Lung (tissue), 12 donors: Measurements from ENCODE around the gene GNAI2. TPM values are rescaled to one million over a fixed set of nuclear protein-coding genes. Genes with fewer than 3 reads are reported as not detected.
A peak's percentile ranks its signal among the peaks of the same experiment; 100 is the strongest.

Experiments
- ATAC-seq: fragments of 200-7000 bp; cut with Tn5 transposase; one replicate; pipeline ENCODE4 v1.9.1; 2020; ENCODE audit warnings: moderate number of reproducible peaks; ENCODE audit not compliant: insufficient read depth, low FRiP score
- DNase-seq, 3 donors: peaks; one replicate each; pipeline ENCODE4 v3.0.0-alpha.2; 2013 to 2017
- H3K27ac ChIP-seq, 2 donors: one replicate each; pipeline ENCODE4 v1.5.1; 2013; ENCODE audit warnings: mild to moderate bottlenecking in 2 of 2, moderate library complexity in 2 of 2, control low read depth in 1 of 2, inconsistent platforms in 1 of 2, low read depth in 1 of 2, low read length in 1 of 2
- H3K27me3 ChIP-seq, 3 donors: one replicate each; pipeline ENCODE4 v1.5.1; 2013; ENCODE audit warnings: low read length in 2 of 3; ENCODE audit not compliant: control insufficient read depth in 3 of 3, insufficient read depth in 3 of 3
- H3K36me3 ChIP-seq, 4 donors: one replicate each; pipeline ENCODE4 v1.5.1; 2013; ENCODE audit warnings: low read length in 4 of 4, mild to moderate bottlenecking in 1 of 4, moderate library complexity in 1 of 4; ENCODE audit not compliant: control insufficient read depth in 4 of 4, insufficient read depth in 4 of 4
- H3K4me1 ChIP-seq, 5 donors: one replicate each; pipeline ENCODE4 v1.5.1; 2013; ENCODE audit warnings: low read length in 5 of 5, mild to moderate bottlenecking in 2 of 5, moderate library complexity in 1 of 5; ENCODE audit not compliant: control insufficient read depth in 5 of 5, insufficient read depth in 5 of 5
- H3K4me3 ChIP-seq: one replicate; pipeline ENCODE4 v1.5.1; 2013; ENCODE audit warnings: mild to moderate bottlenecking, control low read depth, moderate library complexity
- H3K9ac ChIP-seq, 2 donors: one replicate each; pipeline ENCODE4 v1.5.1; 2013; ENCODE audit warnings: low read length in 2 of 2, control low read depth in 1 of 2; ENCODE audit not compliant: insufficient read depth in 1 of 2
- H3K9me3 ChIP-seq, 4 donors: one replicate each; pipeline ENCODE4 v1.5.1; 2013; ENCODE audit warnings: low read length in 3 of 4, mild to moderate bottlenecking in 1 of 4, moderate library complexity in 1 of 4; ENCODE audit not compliant: control insufficient read depth in 4 of 4, insufficient read depth in 3 of 4
- CTCF ChIP-seq: IDR thresholded peaks from 2 replicates; pipeline ENCODE4 v1.5.1; 2012; ENCODE audit warnings: mild to moderate bottlenecking; ENCODE audit errors: control extremely low read depth, extremely low read depth
- WGBS, 2 donors: extraction: QIAGEN DNeasy Blood & Tissue Kit; methylation state at CpG; one replicate each; pipeline ENCODE4 v1.1.7; 2013; 5-methylcytosine and 5-hydroxymethylcytosine counted together
- polyA plus RNA-seq, 2 donors: library from polyadenylated mRNA; stranded (reverse); fragments of 200-250 nt; gene quantifications; one replicate each; pipeline ENCODE4 v1.2.1, GENCODE V29; 2013
- total RNA-seq, 2 donors: library from RNA; depleted of rRNA in 1 of 2; stranded (reverse); fragments of >200 nt in 1 of 2; gene quantifications; one replicate each; pipeline ENCODE4 v1.2.1, GENCODE V29; 2014 to 2021
- donor health status: control.
- donor health status: control.
- donor health status: Bipolar disorder and iron deficiency.
- donor health status: healthy.
- donor health status: DM: yes; HTN: yes; CAD: no.

Gene GNAI2
- total and polyA plus RNA-seq, 4 donors, result 217 to 364 (median 278) TPM

- Histone ChIP-seq H3K9ac (no peak overlapping the region), H3K4me1 (peaks cover 0 to 5% (median 3%) of the 10 kb centered on the region in 5 donors), H3K27ac (no peak overlapping the region), H3K4me3 (no peak overlapping the region), H3K36me3 (no peaks in the 10 kb centered on the region), H3K27me3 (peaks cover 0 to 34% (median 14%) of the 10 kb centered on the region in 3 donors), H3K9me3 (peaks cover 0 to 7% (median 0%) of the 10 kb centered on the region in 4 donors)
- TF ChIP-seq CTCF, result peak; percentile 81
- WGBS, 2 donors, result 9 to 14% methylated on average over 21 of the region's 21 CpGs
- peak; percentile 75 to 83 (median 80) for DNase-seq
- no peak for ATAC-seq
These were observed 43.3 kb upstream of the GNAI2 start for GRCh38 chr3:50192689-50193141.

DNA sequence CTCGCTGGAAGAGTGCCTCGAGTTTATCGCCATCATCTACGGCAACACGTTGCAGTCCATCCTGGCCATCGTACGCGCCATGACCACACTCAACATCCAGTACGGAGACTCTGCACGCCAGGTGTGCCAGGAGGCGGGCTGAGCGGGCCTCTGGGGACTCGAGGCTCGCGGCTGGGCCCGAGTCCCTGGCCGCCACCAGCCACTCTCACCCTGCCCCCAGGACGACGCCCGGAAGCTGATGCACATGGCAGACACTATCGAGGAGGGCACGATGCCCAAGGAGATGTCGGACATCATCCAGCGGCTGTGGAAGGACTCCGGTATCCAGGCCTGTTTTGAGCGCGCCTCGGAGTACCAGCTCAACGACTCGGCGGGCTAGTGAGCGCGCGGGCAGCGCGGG lies 42.7 kb upstream of the GNAI2 start:
- no peak overlapping the region for H3K4me3 ChIP-seq
- no peak for DNase-seq
- no peak overlapping the region for H3K9ac ChIP-seq
- no peak overlapping the region for H3K27ac ChIP-seq
- no peaks in the 10 kb centered on the region for H3K36me3 ChIP-seq
- no peak for ATAC-seq
- H3K4me1 ChIP-seq, result peaks cover 0 to 5% (median 3%) of the 10 kb centered on the region in 5 donors
- 44 to 52% methylated on average over 36 of the region's 36 CpGs for WGBS, 2 donors
- H3K9me3 ChIP-seq, result peaks cover 0 to 7% (median 0%) of the 10 kb centered on the region in 4 donors
- TF ChIP-seq CTCF, result no peak
- peaks cover 0 to 34% (median 14%) of the 10 kb centered on the region in 3 donors for H3K27me3 ChIP-seq

- DNase-seq, result no peak
- no peak overlapping the region for H3K4me3 ChIP-seq
- peaks cover 0 to 34% (median 14%) of the 10 kb centered on the region in 3 donors for H3K27me3 ChIP-seq
- WGBS, 2 donors, result 27 to 32% methylated on average over 32 to 34 of the region's 34 CpGs
- H3K9ac ChIP-seq, result no peak overlapping the region
- no peak for ATAC-seq
- peaks cover 0 to 5% (median 3%) of the 10 kb centered on the region in 5 donors for H3K4me1 ChIP-seq
- peaks cover 0 to 7% (median 0%) of the 10 kb centered on the region in 4 donors for H3K9me3 ChIP-seq
- no peak for TF ChIP-seq CTCF
- H3K27ac ChIP-seq, result no peak overlapping the region
- H3K36me3 ChIP-seq, result no peaks in the 10 kb centered on the region
These were observed 42.3 kb upstream of the GNAI2 start for GRCh38 chr3:50193746-50194127.
